ENCODE data around the gene SFXN5.
"Not testable (repeated sequence)": the region's sequence is repeated elsewhere in the genome, so short reads cannot be mapped to it uniquely, and the experiment has no call there.

SFXN5 gene

DNA sequence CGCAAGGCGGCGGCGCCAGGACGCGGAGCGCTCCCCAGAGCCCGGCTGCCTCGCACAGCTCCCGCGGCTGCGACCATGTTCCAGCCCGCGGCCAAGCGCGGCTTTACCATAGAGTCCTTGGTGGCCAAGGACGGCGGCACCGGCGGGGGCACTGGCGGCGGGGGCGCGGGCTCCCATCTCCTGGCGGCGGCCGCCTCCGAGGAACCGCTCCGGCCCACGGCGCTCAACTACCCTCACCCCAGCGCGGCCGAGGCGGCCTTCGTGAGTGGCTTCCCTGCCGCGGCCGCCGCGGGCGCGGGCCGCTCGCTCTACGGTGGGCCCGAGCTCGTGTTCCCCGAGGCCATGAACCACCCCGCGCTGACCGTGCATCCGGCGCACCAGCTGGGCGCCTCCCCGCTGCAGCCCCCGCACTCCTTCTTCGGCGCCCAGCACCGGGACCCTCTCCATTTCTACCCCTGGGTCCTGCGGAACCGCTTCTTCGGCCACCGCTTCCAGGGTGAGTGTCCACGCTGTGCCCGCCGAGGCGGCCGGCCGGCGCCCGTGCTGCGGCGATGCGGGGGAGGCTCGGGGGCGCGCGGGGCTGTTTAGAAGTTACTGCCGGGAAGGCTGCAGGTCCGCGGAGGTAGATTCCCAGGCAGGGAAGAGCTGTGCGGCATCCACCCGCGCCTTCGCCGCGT is 153.5 kb downstream of the SFXN5 start:
- DNase-seq, result no peak

DNA sequence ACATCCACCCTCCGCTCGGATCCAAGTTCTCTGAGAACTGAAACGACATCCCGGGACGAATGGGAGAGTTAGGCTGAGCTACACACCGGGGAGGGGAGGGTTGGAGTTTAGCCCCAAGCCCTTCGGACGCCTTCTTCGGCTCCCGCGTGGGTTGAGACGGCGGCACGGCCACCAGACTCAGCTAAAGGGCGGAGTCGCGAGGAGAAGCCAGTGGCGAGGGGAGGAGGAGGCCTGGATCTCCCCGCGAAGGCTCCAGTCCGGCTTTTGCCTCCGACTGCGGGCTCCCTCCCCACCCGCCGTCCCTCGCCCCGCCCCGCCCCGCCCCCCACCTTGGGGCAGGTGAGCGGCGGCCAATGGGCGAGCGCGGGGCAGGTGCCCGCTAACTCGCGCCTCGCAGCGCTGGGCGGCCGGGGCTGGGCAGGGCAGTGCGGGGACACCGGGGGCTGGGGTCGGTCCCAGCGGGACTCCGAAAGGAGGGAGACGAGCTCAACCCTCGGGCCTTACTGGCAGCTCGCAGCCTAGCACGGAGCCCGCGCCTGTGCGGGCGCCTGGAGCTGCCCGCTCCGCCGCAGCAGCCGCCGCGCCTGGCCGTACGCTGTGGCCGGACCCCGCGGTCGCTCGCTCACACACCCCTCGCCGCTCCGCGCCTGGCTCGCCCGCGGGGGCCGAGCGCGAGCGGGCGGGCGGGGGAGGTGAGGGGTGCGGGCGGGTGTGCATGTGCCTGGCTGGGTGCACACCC is 154.2 kb downstream of the SFXN5 start, which contains the start of gene EMX1:
EMX1 (plus strand) TSS at position 382 of the 739 bp plus-strand sequence; CDS start at position 716, 334 bp downstream.
- no peak for DNase-seq

DNA sequence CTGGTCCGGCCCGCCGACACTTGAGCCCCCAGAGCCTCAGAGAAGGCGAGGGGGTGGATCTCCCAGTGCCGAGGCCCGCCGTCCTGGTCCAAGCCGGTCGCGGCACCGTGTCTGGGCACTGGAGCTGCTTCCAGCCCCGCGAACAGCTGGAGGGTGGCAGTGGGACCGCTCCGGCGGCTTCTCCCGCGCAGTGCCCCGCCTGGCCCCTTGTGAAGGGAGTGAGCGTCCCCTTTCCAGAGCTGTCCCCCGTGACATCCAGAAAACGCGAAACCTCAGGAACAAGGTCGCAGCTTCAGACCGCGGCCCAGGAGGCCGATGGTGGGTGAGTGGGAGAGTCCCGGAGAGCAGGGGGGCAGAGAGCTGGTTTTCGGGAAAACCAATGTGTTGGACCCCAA is 154.8 kb downstream of the SFXN5 start:
- no peak for DNase-seq

DNA sequence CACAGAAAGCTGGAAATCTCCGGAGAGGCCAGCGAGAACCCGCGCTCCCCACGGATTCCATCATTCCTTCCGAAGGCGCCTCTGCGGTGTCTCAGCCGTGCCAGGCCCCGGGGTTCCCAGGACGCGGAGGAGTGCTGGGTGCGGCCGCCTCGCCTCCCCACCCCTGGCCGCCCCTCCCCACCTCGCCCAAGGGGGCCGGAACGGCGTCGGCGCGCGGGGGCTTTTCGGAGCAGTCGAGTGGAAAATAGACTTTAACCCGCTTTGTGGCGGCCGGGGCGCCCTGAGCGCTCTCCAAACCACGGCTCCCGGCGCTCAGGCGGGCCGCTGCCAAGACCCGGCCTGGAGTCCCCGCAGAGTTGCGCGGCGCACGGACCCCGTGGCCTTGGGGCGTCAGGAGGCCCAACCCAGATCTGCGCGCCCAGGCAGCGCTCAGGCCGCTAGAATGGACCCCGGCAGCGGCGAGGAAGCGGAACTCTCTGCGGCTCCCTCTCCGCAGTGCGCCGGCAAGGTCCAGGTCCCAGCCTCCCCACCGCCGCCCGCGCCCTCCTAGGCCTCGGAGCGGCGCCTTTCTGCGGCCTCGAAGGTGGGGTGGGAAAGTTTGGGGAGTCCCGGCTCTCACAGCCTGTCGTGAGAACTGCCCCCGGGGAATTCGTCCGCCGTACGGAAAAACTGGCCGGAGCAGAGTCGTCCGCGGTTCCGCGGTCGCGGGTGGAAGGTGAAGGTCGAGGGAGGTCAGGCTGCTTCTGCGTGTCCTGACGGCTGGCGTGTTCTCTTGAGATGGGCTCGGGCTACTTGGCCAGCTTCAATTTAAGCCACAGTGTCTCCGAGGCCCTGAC is 155.4 kb downstream of the SFXN5 start:
- no peak for DNase-seq

DNA sequence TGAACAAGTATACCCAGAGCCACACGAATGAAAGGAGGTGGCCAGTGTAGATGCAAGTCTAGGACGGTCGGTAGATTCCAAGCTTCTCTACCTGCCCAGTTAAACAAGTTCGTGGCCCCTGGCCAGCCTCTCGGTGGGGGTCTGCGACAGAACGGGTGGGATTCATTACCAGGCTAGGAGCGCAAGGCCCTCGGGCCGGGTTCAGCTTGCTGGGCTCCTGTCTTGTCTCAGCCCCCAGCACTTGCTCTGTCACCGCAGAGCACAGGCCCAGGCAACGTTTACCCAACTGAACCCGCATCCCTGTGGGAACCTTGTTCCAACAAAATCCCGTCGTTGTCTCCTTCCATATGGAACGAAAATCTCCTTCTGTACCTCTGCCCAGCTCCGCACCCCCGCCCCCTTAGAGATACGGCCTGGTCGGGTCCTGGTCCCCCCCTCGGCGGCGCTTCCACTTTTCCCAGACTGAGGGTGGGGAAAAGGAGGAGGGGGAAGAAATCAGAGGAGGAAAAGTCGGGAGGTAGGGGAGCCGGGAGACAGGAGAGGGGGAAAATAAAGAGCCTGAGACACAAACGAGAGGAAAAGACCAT is 156.1 kb downstream of the SFXN5 start:
- no peak for DNase-seq

DNA sequence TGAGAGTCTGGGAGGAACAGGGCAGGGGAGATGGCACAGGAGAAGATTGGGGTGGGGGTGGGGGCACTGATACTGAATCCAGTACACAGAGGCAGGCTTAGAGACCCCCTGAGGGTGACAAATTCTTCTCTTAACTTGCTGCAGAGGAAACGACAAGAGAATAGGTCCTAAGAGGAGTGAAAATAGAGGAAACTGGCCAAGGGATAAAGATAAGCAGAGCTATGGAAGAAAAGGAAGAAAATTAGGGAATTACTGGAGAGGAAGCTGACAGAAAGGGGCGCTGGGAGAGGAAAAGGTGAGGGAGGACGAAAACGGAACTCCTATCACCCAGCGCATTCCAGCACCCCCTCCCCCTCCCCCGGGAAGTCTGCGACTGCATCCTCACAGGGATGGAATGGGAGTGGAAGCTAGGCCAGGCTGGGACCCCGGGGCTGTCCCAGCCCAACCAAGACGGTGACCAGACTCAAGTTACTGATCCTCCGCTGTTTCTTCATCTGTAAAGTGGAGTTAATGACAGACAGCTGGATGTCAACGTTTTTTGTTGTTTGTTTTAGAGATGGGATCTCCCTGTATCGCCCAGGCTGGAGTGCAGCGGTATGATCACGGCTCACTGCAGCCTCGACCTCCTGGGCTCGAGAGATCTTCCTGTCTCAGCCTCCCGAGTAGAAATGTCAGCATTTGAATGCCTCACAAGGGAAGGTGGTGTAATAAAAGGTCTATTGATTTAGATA is 156.8 kb downstream of the SFXN5 start:
- no peak for DNase-seq

DNA sequence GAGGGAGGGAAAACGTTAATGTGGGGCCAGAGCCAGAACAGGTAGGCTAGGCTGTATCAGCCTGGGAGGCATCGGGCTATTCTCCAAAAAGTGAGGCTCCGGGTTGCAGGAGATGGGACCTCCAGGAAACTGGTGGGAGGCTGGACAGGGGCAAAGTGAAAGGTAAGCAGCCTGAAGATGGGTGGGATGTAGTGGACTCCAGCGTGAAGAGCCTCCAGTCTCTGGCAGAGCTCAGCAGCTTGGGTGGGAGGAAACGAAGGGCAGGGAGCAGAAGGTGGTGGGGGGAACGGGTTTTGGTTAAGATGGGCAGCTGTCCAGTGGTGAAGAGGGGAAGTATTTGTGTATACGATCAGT is 157.3 kb downstream of the SFXN5 start:
- no peak for DNase-seq

DNA sequence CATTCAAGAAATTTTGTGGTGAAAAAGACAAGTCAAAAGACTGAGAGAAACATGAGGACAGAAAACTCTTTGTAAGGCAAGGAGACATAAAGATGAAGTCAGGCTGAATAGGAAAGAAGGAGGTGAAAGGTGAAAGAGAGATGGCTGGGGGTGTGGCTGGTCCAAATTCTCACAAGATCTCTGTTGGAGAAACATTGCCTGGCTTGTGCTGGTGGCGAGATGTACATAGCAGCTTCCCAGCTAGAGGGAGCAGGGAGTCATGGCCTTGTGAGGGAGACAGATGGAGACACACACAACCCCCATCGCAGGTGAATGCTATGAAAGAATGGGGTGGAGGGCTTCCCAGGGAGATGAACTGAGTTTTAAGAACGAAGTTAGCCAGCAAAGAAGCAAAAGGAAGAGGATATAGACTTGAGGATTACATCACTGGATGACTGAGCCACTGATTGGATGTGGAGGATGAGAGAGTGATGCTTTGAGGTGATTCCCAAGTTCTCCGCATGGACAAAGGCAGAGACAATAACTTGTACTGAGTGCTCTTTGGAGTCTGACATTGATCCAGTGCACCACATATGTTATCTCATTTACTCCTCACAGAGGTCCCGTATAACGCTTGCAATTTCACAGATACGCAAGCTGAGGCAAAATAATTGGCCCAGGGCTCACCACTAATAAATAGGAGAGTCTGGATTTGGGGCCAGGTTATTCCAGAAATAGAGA is 157.9 kb downstream of the SFXN5 start:
- no peak for DNase-seq

DNA sequence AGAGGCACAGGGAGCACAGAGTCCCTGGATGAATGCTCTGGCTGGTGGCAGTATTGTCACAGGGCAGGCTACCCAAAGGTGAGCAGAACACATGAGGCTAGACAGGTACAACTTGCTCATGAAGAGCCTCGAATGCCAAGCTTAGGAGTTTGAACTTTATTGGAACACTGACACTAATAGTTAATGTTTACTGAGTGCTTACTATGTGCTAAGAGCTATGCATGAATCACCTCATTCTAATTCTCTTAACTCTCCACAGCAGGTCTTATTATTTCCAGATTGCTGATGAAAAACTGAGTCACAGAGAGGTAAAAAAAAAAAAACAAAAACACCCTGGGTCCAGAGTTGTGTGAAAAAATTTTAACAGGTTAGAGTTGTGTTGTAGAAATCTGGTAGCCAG is 160.3 kb downstream of the SFXN5 start:
- no peak for DNase-seq

DNA sequence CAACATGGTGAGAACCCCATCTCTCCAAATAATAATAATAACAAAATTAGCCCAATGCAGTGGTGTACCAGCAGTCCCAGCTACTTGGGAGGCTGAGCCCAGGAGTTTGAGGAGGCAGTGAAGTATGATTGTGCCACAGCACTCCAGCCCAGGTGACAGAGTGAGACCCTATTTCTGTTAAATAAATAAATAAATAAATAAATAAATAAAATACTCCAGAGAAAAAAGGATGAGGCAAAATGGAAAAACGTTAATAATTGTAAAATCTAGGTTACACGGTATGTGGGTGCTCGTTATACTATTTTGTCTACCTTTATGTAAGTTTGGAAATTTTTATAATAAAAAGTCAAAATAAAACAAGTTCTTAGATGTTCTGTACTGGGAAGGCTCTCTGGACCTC is 162.8 kb downstream of the SFXN5 start:
- no peak for DNase-seq

DNA sequence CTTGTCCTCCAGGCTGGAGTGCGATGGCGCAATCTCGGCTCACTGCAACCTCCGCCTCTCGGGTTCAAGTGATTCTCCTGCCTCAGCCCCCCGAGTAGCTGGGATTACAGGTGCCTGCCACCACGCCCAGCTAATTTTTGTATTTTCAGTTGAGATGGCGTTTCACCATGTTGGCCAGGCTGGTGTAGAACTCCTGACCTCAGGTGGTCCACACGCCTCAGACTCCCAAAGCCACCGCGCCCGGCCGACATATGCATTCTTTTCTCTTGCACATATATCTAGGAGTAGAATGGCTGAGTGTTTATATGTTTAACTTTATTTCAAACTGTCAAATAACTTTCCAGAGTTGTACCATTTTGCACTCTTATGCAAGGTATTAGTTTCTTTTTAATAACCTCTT is 164.1 kb downstream of the SFXN5 start:
- DNase-seq, result not testable (repeated sequence)

DNA sequence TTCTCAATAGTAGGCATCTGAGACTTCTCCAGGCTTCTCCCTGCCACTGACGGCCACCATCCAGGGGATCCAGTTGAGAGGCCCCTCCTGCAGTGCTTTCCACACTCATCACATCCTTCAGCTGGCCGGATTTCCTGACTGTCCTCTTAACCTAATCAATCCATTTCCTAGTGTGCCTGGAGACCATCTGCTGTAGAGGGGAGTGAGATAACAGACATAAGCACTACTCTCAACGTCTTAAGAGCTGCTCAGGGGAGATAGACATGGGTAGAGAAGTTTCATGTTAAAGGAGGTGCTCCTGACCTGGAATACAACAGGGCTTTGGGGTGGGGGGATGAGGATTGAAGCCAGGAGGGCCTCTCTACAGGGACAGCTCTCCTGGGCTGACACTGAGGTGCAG is 170.1 kb downstream of the SFXN5 start:
- no peak for DNase-seq

DNA sequence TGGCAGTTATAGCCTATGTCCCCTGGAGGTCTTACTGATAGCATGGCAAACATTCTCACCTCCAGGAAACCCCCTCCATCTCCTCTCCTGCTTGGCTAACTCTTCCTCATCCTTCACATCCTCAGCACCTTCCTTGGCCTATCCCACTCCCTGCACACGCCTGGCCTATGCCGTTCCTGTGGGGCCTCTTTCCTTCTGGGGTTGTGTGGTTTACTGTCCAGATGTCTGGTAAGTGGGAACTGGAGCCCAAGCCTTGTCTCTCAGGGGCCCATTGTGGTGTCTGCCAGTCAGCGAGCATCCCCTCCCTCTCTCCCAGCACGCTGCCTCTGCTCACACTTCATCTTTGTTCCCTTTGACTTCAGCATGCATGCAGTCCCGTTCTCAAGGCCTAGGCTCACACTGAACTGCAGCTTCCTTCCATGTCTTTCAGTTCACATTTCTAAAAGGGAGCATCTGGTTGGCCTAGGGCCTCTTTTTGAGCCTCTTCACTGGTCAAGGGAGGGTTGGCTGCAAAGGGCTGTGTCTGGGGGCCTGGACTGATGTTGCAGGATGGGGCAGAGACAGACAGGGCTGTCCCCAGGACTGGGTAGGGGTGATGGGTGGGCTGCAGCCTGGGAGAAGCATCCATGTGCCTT is 171.2 kb downstream of the SFXN5 start:
- no peak for DNase-seq

DNA sequence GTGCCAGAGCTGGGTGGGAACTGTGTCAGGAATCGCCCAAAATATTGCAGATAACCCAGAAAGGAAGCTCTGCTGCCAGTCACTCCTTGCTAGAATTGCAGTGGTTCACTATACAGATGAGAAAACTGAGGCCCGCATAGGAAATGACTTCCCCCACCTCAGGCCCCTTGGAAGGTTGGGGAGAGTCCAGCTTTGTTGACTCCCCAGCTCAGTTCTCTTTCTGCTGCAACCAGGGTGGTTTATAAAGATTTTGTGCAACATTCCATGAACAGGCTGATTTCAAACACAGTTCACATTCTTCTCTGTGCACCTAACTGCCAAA is 173.0 kb downstream of the SFXN5 start:
- DNase-seq, result no peak

DNA sequence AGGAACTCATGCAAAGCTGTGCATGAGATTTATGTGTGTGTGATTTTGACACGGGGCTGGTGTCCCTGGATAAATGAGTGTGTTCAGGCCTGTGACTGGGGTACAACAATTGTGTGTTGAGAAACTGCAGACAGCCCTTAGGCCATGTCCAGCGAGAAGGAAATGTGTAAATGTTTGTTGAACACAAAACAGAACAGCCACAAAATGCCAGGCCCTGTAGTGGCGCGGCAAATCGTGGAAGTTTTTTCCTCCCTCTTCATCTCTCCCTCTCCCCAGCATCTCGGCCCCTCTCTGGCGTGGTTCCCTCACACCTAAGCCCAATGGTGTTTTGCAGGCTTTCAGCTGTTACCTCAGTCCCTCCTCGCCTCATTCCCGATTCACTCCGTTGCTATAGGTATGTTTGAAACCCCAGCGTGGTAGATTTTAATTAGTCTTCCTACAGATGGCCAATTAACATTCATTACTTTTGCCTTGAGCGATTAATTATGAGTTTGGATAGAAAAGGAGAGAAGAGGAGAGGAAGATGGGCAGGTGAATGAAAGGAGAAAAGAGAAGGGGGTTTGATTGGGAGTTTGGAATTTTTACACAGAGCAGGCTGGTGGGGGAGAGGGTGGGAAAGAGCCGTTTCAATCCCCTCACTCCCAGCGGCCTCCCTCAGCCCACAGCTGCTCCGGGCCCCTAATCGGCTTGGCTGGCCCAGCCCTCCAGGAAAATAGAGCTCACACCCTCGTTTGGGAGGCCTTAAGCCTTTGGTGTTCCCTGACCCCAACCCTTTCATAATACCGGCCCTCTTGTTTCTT is 173.5 kb downstream of the SFXN5 start:
- DNase-seq, result no peak

DNA sequence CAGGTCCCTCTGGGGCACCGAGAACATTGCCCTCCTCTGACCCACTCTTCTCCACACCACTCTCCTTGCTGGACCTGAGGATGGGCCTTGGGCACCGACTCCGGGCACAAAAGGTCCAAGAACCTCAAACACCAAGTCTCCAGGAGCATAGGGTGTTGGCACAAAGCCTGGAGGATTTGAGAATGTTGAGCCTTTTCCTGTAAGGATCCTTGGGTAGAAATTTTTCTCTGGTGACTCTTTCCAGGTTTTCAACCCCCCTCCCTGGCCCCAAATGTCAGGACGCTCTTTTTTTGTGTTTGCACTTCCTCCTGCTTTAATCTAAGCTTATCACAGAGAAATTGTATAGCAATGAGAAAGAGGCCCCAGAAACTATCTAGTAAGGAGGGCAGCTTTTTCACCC is 175.1 kb downstream of the SFXN5 start:
- no peak for DNase-seq

DNA sequence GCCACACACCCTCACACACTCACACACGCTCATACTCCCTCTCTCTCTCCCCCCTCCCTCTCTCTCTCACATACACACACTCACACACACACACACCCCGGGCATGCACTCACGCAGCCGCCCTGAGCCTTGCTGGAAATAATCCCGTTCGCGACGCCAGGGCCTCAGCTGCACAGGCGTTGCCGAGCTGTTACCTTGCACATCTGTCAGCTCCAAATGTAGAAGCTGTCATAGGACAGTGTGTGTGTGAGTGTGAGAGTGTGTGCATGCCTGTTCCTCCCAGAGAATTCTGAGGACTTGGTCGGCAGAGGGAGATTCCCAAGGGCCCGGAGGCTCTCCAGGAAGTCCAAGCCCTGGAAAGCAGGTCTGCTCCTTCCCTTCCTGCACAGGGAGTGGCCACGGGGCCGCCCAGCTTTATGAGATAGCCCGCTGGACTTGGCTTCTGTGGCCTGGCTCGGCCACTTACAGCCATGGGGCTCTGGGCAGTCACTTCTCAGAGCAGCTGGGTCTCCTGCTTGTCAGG is 175.7 kb downstream of the SFXN5 start:
- no peak for DNase-seq

DNA sequence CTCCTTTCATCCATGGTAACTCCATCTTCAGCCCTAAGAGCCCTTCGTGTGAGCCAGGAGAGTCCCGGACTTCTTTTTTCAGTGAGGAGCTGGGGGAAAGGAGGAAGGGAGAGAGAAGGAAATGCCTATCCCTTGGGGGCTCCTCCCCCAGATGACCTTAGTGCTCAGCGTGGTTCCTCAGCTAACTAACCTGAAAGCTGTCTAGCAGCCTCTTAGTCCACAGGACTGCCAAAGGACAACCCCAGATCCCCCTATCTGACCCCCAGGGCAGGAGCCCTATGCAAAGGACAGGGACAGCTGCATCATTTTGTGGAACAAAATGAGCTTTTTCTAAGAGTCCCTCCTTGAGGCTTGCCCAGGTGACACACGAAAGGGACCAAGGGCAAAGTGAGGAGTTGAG is 176.4 kb downstream of the SFXN5 start:
- DNase-seq, result no peak

DNA sequence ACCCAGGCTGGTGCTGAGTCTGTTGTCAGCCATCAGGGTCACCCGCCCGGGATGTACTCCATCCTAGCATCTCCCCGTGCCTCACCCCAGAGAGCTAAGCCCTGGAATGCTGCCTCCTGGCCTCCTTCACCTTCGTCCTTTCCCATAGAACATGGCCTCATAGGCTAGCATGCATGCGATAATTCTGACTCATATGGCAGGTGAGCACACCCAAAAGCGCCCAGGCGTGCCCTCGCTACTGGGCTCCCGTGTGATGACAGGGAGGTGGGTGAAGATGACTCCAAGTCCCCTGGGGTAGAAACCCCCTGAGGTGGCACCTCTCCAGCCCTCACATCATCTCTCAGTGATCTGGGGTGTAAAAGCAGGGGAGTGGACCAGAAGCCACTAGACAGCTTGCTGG is 177.0 kb downstream of the SFXN5 start:
- no peak for DNase-seq

DNA sequence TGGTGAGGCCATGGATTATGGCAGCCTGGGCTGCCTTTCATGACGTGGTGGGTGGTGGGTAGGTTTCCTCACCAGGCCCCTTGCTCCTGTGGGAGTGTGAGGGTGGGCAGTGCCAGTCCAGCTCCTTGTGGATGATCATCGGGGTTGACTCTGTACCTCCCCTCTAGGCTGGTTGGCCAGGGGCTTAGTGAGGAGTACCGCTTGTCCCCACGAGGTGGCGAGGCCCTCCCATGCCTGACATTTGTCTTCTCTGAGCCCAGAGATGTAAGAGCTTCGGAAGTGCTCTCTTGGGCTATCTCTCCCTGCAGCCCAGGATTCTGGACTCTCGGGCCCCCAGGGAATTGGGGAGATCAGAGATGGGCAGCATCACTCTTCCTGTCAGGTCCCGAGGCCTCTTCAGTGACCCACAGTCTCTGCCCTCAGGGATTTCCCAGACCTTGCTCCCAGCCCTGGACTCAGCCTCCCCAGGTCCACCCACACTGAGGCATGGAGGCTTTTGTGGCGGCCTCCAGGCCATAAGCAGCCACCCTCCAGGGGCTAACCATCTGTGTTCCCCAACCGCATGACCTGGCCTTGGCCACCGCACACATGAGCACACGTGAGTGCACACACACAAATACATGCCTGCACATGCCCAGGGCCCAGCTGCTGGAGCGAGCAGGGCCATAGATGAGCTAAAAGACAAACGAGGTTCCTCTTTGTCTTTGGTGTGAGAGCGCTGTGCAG is 177.8 kb downstream of the SFXN5 start:
- DNase-seq, result no peak
